Skin epidermis (tissue), 12 donors: ENCODE results near the gene RACGAP1.
A peak's percentile ranks its signal among the peaks of the same experiment; 100 is the strongest.

ENCODE experiments used
- H3K27ac ChIP-seq, 21 experiments: fragments of 200-600 bp; sonication (generic) in 11 of 21; one replicate each; pipeline ENCODE4 v1.5.0; 2020; ENCODE audit warnings: mild to moderate bottlenecking in 3 of 21, inconsistent platforms in 2 of 21, moderate library complexity in 2 of 21
- H3K4me3 ChIP-seq, 7 experiments: fragments of 200-600 bp; sonication (generic) in 2 of 7; one replicate each; pipeline ENCODE4 v1.5.0; 2020; ENCODE audit warnings: inconsistent platforms in 2 of 7, mild to moderate bottlenecking in 2 of 7, moderate library complexity in 1 of 7

Gene RACGAP1

GRCh38 chr12:50025187-50026059 lies at the start of gene RACGAP1:
Gene RACGAP1, minus strand, starts transcription at chr12:50025494. Its CDS starts 8,779 bp downstream, at chr12:50016715.
- H3K4me3 ChIP-seq: peak within 1 kb of the TSS; percentile 58 to 89 (median 78)
- H3K27ac ChIP-seq: peak within 1 kb of the TSS; percentile 4 to 83 (median 66)

GRCh38 chr12:50073712-50074111 lies 48.4 kb upstream of the RACGAP1 start:
- Histone ChIP-seq H3K27ac (no peak overlapping the region), H3K4me3 (no peak overlapping the region)

- no peak overlapping the region for H3K4me3 ChIP-seq
- no peak overlapping the region for H3K27ac ChIP-seq
These were observed 47.9 kb upstream of the RACGAP1 start for GRCh38 chr12:50073206-50073605.

GRCh38 chr12:50072198-50072907 lies 47.1 kb upstream of the RACGAP1 start:
- no peak overlapping the region for H3K27ac ChIP-seq
- no peak overlapping the region for H3K4me3 ChIP-seq

- H3K4me3 ChIP-seq: no peak overlapping the region
- no peak overlapping the region for H3K27ac ChIP-seq
These were observed 45.2 kb upstream of the RACGAP1 start for GRCh38 chr12:50070314-50071060.

- no peak overlapping the region for H3K27ac ChIP-seq
These were observed 44.2 kb upstream of the RACGAP1 start for GRCh38 chr12:50069539-50069938.

GRCh38 chr12:50069069-50069468 lies 43.8 kb upstream of the RACGAP1 start:
- no peak overlapping the region for H3K4me3 ChIP-seq
- no peak overlapping the region for H3K27ac ChIP-seq

More at GRCh38 chr12:50069539-50069938, 44.2 kb upstream of the RACGAP1 start:
- no peak overlapping the region for H3K4me3 ChIP-seq

GRCh38 chr12:50066402-50066801 lies 41.1 kb upstream of the RACGAP1 start:
- Histone ChIP-seq H3K4me3 (no peak overlapping the region), H3K27ac (no peak overlapping the region)

GRCh38 chr12:50065726-50066310 lies 40.5 kb upstream of the RACGAP1 start:
- H3K4me3 ChIP-seq: no peak overlapping the region
- H3K27ac ChIP-seq: no peak overlapping the region

- Histone ChIP-seq H3K27ac (no peak overlapping the region), H3K4me3 (no peak overlapping the region)
These were observed 37.6 kb upstream of the RACGAP1 start for GRCh38 chr12:50062728-50063460.

- Histone ChIP-seq H3K27ac (no peak overlapping the region), H3K4me3 (no peak overlapping the region)
These were observed 36.8 kb upstream of the RACGAP1 start for GRCh38 chr12:50061946-50062686.

GRCh38 chr12:50061171-50061570 lies 35.9 kb upstream of the RACGAP1 start:
- Histone ChIP-seq H3K4me3 (no peak overlapping the region), H3K27ac (no peak overlapping the region)

GRCh38 chr12:50060120-50060468 lies 34.8 kb upstream of the RACGAP1 start:
- Histone ChIP-seq H3K27ac (no peak overlapping the region), H3K4me3 (no peak overlapping the region)

- H3K27ac ChIP-seq: no peak overlapping the region
These were observed 34.3 kb upstream of the RACGAP1 start for GRCh38 chr12:50059440-50060119.

GRCh38 chr12:50058743-50059312 lies 33.5 kb upstream of the RACGAP1 start:
- no peak overlapping the region for H3K27ac ChIP-seq
- H3K4me3 ChIP-seq: no peak overlapping the region

More at GRCh38 chr12:50059440-50060119, 34.3 kb upstream of the RACGAP1 start:
- H3K4me3 ChIP-seq: no peak overlapping the region

- peak overlapping the region in 1 of 21 experiments; percentile 15 for H3K27ac ChIP-seq
- peak overlapping the region; percentile 46 to 63 (median 56) for H3K4me3 ChIP-seq
These were observed 32.8 kb upstream of the RACGAP1 start for GRCh38 chr12:50057896-50058670.
